GOT3 (cell line): ENCODE results near the gene RERE.
"Not testable (repeated sequence)": the region's sequence is repeated elsewhere in the genome, so short reads cannot be mapped to it uniquely, and the experiment has no call there.

Source experiments
- DNase-seq: peaks from one replicate; lab custom pipeline; 2025; ENCODE audit warnings: mixed read lengths; lab: John Stamatoyannopoulos, UW

The RERE gene

DNA sequence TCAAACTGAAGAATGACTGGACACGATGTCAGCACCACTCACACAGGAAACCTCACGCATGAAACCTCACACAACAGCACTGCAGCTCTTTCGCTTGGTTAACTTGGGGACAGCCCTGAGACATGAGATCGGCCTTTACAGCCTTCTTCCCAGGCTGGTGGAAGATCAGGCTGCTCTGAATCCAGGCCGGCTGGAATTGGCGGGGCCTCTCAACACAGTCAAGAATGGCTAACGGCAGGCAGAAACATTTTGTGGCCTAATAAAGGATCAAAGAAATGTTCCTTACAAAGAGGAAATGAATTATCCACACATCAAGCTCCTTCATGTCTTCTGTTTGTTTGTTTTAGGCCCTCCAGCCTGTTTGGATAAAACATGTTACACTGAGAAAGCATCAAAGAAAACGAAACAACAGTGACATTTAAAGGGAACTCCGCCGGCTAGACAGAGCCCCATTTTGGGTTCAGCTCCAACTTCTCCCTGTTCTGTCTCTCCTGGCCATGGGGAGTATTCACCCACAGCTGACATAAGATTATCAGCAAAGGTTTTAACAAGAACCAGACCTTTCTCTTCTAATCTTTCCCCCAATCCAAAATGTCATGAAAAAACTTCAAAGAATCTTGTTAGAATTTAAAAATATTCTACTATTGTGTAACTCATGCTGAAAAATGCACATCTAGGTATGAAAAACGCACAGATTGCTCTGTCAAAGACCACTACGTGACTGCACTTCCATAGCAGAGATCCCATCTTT is 368.4 kb downstream of the RERE start:
- DNase-seq = no peak

- not testable (repeated sequence) for DNase-seq
These were observed 368.9 kb downstream of the RERE start for GRCh38 chr1:8448505-8448904.

DNA sequence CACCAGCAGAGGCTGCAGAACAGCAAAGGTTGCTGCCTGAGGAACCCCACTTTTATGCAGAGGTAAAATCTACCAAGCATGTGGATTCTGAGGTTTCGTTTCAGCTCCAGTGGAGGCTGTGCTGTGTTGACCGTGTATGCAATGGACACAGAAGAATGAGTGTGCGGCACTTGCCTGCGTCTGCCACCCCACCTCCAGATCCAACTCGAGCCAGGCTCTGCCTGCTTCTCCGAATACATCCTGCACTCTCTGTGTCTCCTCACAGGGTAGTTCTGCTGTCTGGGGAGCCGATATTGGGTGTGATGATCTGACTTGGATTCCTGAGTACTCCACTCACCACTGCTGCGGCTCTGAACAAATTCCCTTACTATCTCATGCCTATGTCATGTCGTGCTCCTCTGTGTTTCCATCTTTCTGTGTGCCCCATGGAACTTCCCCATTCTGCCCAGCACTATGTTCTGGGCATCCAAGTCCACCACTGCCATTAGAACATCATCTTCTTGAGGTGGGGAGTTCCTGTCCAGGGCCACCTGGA is 369.8 kb downstream of the RERE start:
- DNase-seq = no peak

DNA sequence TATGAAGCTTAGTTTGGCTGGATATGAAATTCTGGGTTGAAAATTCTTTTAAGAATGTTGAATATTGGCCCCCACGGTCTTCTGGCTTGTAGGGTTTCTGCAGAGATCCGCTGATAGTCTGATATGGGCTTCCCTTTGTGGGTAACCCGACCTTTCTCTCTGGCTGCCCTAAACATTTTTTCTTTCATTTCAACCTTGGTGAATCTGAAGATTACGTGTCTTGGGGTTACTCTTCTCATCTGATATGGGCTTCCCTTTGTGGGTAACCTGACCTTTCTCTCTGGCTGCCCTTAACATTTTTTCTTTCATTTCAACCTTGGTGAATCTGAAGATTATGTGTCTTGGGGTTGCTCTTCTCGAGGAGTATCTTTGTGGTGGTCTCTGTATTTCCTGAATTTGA is 371.3 kb downstream of the RERE start:
- not testable (repeated sequence) for DNase-seq

- DNase-seq = no peak
These were observed 373.8 kb downstream of the RERE start for GRCh38 chr1:8443558-8444194.

DNA sequence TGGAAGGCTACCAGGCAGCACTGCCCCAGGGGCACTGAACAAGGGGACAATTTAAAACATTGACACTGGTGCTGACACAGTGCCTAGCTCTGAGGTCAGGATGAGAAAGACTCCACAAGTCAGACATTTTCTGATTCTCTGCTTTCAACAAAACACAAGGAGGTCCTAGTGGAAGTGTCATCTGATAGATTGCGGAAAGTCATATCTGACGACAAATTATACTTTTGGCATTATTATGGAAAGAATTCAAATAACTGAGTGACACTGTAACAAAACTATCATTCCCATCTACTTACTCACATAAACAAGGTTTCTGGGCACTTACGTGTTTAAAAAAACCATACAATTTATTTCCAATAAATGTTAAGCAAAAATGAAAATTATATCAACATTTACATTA is 376.0 kb downstream of the RERE start:
- no peak for DNase-seq

- DNase-seq = no peak
These were observed 378.3 kb downstream of the RERE start for GRCh38 chr1:8439015-8439702.

DNA sequence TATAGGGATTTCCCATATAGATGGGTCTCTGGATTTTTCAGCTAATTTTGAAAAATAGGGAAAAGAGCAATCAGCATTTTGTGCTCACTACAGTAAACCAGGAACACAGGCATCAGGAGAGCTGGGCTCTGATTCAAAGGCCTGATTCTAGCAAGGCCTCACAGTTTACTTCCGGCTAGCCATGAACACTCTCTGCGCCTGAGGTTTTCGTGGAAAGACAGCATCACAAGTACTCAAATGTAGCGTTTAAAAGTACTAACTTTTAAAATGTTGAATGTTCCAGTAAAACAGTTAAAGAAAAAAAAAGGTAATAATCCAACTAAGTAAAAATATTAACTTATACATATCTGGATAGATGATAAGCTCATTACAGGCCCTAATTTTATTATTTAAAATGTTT is 379.0 kb downstream of the RERE start:
- DNase-seq = no peak

DNA sequence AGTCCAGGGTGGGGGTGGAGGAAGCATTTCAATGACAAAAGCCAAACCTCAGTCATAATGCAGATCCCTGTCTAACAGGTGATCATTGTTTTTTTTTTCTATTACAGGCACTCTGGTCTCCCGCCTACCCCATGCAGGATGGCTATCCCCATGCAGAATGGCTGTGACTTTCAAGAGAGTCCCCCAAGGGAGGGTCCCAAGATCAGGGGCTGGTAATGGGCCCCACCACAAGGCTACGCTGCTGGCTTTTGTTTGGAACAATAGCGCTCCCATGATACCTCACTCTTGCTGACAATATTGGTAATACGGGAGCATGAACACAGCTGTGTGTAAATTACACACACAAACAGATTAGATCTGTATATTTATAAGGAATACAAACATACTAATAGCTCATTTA is 380.1 kb downstream of the RERE start:
- no peak for DNase-seq

DNA sequence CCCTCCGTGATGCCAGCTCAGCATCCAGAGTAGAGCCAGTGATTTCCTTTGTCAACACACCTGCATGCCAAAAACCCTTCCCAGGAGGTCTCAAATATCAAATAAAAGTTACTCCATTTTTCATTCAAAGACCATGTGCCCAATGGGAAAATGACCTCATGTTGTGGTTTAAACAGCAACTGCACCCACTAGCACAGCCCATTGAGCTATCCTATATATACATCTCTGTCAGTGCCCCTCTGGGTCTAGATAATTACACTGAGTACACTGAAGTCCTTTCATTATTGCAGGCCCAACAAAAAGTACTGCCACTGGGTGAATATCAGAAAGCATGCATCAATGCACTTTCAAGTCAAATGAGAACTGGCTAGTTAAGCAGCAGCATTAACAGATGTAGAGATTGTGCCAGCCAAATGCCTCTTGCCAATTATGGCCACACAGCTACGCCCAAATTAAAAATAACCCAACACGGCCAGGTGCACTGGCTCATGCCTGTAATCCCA is 381.8 kb downstream of the RERE start:
- DNase-seq = no peak

- DNase-seq = no peak
These were observed 383.3 kb downstream of the RERE start for GRCh38 chr1:8434101-8434500.

- no peak for DNase-seq
These were observed 385.7 kb downstream of the RERE start for GRCh38 chr1:8431784-8432183.

GRCh38 chr1:8431019-8431418 is 386.4 kb downstream of the RERE start:
- no peak for DNase-seq

DNA sequence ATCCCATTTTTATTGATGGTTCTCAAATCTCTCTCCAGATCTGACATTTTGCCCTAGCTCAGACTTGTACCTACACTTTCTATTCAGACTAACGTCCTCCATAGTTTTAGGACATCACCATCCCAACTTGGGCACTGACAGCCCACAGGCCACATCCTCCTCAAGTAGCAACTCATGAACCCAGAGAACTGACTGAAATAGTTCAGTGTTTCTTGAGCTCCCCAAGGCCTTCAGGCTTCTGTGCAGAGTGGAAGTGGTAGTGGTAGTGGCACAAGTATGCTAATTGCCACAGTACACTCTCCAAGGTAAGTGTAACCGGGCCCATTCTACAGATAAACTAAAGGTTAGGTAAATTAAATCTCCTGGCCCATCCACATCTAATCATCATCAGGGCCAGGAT is 387.0 kb downstream of the RERE start:
- no peak for DNase-seq

- DNase-seq = no peak
These were observed 387.8 kb downstream of the RERE start for GRCh38 chr1:8429549-8430110.

DNA sequence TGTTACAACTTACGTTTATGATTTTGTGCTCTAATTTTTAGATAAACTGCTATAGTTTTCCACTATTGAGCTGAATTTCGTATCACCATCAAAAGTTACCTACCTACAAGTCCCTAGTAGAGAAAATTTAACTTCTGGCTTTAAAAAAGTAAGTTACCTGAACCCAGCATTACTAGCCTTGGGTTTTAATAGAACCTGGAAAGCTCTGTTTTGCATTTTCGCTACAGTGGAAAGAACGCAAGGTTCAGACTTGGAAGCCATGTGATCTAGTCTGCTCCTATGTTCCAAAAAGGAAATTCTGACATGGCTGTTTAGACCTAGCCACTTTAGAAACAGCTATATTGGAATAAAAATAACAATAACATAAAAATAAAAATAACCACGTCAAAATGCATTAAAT is 389.0 kb downstream of the RERE start:
- no peak for DNase-seq

GRCh38 chr1:8427986-8428385 is 389.5 kb downstream of the RERE start:
- no peak for DNase-seq

GRCh38 chr1:8427493-8427892 is 389.9 kb downstream of the RERE start:
- DNase-seq = no peak

DNA sequence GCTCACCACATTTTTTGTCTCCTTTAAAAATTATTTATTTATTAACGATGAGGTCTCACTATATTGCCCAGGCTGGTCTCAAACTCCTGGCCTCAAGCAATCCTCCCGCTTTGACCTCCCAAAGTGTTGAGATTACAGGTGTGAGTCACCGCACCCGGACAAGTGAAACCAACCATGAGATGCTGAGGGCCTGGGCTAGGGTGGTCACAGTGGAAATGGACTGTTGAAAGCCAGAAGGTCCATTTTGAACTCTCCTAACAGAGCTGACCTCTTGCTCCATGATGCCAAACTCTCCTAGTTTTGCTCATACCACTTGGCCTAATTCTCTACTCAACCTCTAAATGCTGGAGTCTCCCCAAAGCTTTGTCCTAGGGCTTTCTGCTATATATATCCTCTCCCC is 390.4 kb downstream of the RERE start:
- no peak for DNase-seq

- no peak for DNase-seq
These were observed 391.7 kb downstream of the RERE start for GRCh38 chr1:8425781-8426161.

GRCh38 chr1:8425150-8425780 is 392.2 kb downstream of the RERE start:
- DNase-seq = no peak

GRCh38 chr1:8424539-8425116 is 392.8 kb downstream of the RERE start:
- DNase-seq = no peak
